ENCODE results near the gene TRIP12. TPM values are rescaled to one million over a fixed set of nuclear protein-coding genes. Genes with fewer than 3 reads are reported as not detected.
"Not testable (repeated sequence)": the region's sequence is repeated elsewhere in the genome, so short reads cannot be mapped to it uniquely, and the experiment has no call there.

TRIP12 gene
- total RNA-seq, 1 donor = 210 TPM

DNA sequence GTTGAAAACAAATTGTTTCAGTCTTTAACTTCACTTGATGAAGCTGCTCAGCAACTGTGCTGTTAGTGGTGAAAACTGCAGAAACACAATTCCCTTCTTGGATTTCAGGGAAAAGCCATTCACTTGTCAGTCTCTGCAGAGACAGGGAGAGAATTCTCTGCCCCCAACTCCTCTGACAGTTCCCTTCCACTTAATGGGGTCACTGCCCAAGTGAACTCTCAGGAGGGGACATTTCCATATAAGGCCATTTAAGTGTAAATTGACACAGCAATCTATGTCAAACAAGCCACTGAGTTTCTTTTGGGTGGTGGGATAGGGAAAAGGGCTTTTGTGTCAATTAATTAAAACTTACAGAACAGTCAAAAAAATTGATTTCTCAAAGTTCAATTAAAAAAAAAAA, 156.1 kb downstream of the TRIP12 start:
- no peak for DNase-seq (ENCODE audit: low read depth)
- H3K4me3 ChIP-seq (ENCODE audit: low read depth, low read length) = no peak overlapping the region
- TF ChIP-seq, protein P1, sequence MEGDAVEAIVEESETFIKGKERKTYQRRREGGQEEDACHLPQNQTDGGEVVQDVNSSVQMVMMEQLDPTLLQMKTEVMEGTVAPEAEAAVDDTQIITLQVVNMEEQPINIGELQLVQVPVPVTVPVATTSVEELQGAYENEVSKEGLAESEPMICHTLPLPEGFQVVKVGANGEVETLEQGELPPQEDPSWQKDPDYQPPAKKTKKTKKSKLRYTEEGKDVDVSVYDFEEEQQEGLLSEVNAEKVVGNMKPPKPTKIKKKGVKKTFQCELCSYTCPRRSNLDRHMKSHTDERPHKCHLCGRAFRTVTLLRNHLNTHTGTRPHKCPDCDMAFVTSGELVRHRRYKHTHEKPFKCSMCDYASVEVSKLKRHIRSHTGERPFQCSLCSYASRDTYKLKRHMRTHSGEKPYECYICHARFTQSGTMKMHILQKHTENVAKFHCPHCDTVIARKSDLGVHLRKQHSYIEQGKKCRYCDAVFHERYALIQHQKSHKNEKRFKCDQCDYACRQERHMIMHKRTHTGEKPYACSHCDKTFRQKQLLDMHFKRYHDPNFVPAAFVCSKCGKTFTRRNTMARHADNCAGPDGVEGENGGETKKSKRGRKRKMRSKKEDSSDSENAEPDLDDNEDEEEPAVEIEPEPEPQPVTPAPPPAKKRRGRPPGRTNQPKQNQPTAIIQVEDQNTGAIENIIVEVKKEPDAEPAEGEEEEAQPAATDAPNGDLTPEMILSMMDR (IDR thresholded peaks at IDR 0.05; ENCODE audit: insufficient read depth, low read length) = no peak

DNA sequence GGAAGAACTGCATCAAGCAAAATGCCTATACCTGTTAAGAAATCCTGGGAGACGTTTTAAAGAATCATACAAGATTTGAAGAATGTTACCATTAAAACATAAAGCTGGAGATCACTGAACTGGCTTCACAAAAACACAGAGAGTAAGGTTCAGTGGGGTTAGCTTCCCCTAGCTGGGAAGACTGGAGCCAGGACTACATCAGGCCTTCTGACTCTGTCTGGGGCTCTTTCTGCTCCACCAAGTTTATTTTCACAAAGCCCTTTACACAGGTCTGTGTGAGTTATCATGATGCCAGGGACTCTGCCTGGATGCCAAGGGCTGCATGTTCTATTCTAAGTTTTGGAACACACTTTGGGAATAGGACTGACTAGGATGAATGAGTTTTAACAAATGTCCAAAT, 160.1 kb downstream of the TRIP12 start:
- H3K4me3 ChIP-seq (ENCODE audit: low read depth, low read length) = no peak overlapping the region
- TF ChIP-seq, protein P1 (IDR thresholded peaks at IDR 0.05; ENCODE audit: insufficient read depth, low read length) = no peak
- no peak for DNase-seq (ENCODE audit: low read depth)

DNA sequence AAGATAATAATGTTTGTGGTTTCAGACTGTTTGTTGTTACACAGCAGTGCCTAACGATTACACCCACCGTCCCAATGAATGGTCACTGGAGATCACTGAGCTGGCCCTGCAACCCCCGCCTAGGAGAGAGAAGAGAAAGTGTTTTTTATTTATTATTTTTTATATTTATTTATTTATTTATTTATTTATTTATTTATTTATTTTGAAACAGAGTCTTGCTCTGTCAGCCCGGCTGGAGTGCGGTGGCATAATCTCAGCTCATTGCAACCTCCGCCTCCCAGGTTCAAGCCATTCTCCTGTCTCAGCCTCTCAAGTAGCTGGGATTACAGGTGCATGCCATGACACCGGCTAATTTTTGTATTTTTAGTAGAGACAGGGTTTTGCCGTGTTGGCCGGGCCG, 164.3 kb downstream of the TRIP12 start:
- not testable (repeated sequence) for DNase-seq (ENCODE audit: low read depth); H3K4me3 ChIP-seq (ENCODE audit: low read depth, low read length)

DNA sequence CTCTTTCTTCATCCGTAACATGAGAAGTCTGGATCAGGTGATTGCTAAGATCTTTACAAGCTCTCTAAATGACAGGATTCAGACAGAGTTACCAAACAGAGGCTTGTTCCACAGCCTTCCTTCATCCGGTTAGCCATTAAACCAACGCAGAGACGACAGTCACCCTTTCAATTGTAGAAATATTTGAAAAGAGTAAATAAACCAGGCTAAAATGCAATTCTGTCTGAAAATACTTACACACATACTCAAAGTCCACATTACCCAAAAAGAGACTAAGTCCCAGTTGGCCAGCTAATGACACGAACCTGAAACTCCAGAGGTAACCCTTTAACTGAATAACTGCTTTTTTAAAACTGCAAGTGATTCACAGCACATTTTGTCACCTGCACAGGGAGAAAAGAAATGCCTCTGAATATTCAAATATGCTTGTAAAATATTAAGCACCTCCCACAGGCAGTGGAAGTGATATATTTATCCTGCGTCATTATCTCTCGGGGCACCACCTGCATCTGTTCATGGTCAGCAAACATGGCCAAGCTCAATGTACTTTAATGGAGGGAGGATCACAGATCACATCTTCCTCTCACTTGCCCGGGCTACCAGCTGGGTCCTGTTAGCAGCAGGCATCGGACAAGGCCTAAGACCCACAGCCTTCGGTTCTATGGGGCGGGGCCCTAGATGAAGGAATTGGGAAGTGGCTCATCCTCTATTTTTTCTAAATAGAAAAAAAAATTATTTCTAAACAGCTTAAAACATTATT, 168.7 kb downstream of the TRIP12 start:
- DNase-seq (ENCODE audit: low read depth) = no peak
- H3K4me3 ChIP-seq (ENCODE audit: low read depth, low read length) = no peak overlapping the region
- TF ChIP-seq, protein P1 (IDR thresholded peaks at IDR 0.05; ENCODE audit: insufficient read depth, low read length) = no peak

DNA sequence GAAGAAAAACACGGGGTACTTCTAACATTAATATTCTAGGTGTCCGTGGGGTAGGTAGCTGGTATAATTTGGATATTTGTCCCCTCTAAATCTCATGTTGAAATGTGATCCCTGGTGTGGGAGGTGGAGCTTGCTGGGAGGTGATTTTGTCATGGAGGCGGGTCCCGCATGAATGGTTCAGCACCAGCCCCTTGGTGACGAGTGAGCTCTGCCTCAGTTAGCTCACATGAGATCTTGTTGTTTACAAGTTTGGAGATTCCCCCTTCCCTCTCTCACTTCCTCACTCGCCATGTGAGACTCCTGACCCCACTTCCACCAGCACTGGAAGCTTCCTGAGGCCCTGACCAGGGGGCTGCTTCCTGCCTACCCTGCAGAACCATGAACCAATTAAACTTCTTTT, 172.0 kb downstream of the TRIP12 start:
- DNase-seq (ENCODE audit: low read depth) = no peak
- no peak overlapping the region for H3K4me3 ChIP-seq (ENCODE audit: low read depth, low read length)
- TF ChIP-seq, protein P1 (IDR thresholded peaks at IDR 0.05; ENCODE audit: insufficient read depth, low read length) = no peak

DNA sequence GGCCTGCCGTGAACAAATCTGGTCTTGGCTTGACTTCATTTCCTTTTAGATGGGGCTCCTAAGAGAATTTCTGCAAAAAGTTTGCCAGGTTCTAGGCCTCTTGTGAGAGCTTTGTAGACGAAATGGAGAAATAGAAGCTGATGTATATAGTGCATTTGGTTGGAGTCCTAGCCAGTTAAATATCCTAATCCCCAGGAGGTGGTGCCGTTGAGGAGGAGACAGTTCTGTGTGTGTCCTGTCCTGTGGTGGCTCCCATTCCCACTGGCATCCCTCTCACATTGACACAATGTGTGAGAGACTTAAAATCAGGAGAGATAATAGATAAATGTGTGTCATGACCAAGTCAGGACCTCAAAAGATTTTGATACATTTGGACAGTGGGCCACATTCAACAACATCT, 172.9 kb downstream of the TRIP12 start:
- H3K4me3 ChIP-seq (ENCODE audit: low read depth, low read length) = no peak overlapping the region
- TF ChIP-seq, protein P1 (IDR thresholded peaks at IDR 0.05; ENCODE audit: insufficient read depth, low read length) = no peak
- no peak for DNase-seq (ENCODE audit: low read depth)

DNA sequence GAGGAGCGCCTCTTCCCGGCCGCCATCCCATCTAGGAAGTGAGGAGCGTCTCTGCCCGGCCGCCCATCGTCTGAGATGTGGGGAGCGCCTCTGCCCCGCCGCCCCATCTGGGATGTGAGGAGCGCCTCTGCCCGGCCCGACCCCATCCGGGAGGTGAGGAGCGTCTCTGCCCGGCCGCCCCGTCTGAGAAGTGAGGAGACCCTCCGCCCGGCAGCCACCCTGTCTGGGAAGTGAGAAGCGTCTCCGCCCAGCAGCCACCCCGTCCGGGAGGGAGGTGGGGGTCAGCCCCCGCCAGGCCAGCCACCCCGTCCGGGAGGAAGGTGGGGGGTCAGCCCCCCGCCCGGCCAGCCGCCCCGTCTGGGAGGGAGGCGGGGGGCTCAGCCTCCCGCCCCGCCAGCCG, 179.1 kb downstream of the TRIP12 start:
- not testable (repeated sequence) for H3K4me3 ChIP-seq (ENCODE audit: low read depth, low read length); DNase-seq (ENCODE audit: low read depth)

DNA sequence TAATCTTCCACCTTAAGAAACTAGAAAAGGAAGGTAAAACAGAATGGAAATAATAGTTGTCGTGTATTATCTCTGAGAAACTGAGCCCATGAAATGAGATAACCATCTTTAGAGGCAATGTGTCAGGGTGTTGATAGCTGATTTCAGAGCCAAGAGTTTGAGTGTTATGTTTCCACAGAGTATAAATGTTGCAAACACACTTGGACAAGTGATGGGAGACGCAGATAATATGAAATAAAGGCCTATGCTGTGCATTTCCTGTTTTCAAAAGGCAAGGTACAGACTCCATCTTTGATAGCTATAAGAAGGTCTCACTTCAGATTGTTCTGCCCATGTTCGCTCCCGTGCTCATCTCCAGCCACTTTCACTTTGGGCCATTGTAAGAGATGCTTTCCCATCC, 181.5 kb downstream of the TRIP12 start:
- DNase-seq (ENCODE audit: low read depth) = no peak
- TF ChIP-seq, protein P1 (IDR thresholded peaks at IDR 0.05; ENCODE audit: insufficient read depth, low read length) = no peak
- no peak overlapping the region for H3K4me3 ChIP-seq (ENCODE audit: low read depth, low read length)
